Measurements from ENCODE around the gene CA5A.

Gene CA5A

GRCh38 chr16:87847785-87848675 lies 88.3 kb downstream of the CA5A start:
- TF ChIP-seq EZH2 (IDR thresholded peaks at IDR 0.05; ENCODE audit: borderline replicate concordance, low read depth, low read length, severe bottlenecking), result no peak
- TF ChIP-seq CTCF (IDR thresholded peaks at IDR 0.05; ENCODE audit: borderline replicate concordance, extremely low read depth, low read length, poor library complexity, severe bottlenecking), result no peak
- no peak overlapping the region for H3K4me3 ChIP-seq (ENCODE audit: low read depth in 1 of 2, low read length in 2 of 2)
- no peak for DNase-seq
- 0 out of 2 replicates have a peak overlapping the region, but pooled peaks have one; percentile 17 for H3K9ac ChIP-seq (ENCODE audit: low read depth, low read length)
- H3K27ac ChIP-seq (ENCODE audit: low read length), result peak overlapping the region; percentile 50; the same call in 1 of the 2 replicates
- H2AFZ ChIP-seq (ENCODE audit: low read depth, low read length), result no peak overlapping the region
- peaks cover 99% of the 10 kb centered on the region for H3K36me3 ChIP-seq (ENCODE audit: insufficient read depth, low read length)
- peaks cover 19% of the 10 kb centered on the region; the same call in 1 of the 2 replicates for H3K4me1 ChIP-seq (ENCODE audit: insufficient read depth, low read length)
- peaks cover 100% of the 10 kb centered on the region for H3K79me2 ChIP-seq (ENCODE audit: insufficient read depth, low read length)
- H3K9me3 ChIP-seq (ENCODE audit: insufficient read depth, low read length, severe bottlenecking), result no peaks in the 10 kb centered on the region
- no peak overlapping the region for H3K4me2 ChIP-seq (ENCODE audit: insufficient read depth, low read length)
- peaks cover 100% of the 10 kb centered on the region for H4K20me1 ChIP-seq (ENCODE audit: insufficient read depth, low read length)
- no peak for ATAC-seq (ENCODE audit: insufficient read depth, low read depth)
- no peaks in the 10 kb centered on the region for H3K27me3 ChIP-seq (ENCODE audit: insufficient read depth, low read length, poor library complexity)

DNA sequence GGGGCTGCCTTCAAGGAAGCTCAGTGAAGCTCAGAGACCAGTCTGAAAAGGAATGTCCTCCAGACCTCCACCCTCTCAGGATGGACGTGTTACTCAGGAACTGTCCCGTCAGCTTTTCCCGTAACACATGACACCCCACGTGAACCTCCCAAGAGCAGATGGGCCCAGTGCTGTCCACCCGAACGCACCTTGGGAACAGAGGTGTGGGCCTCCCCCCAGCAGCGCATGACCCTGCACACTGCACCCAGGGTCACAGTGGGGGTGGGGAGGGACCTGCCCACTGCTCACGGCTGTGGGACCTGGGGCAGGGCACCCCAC lies 88.9 kb downstream of the CA5A start:
- no peak for DNase-seq
- TF ChIP-seq CTCF (IDR thresholded peaks at IDR 0.05; ENCODE audit: borderline replicate concordance, extremely low read depth, low read length, poor library complexity, severe bottlenecking), result no peak
- TF ChIP-seq EZH2 (IDR thresholded peaks at IDR 0.05; ENCODE audit: borderline replicate concordance, low read depth, low read length, severe bottlenecking), result no peak
- no peak overlapping the region for H3K4me2 ChIP-seq (ENCODE audit: insufficient read depth, low read length)
- no peak overlapping the region for H3K9ac ChIP-seq (ENCODE audit: low read depth, low read length)
- H3K9me3 ChIP-seq (ENCODE audit: insufficient read depth, low read length, severe bottlenecking), result no peaks in the 10 kb centered on the region
- peaks cover 13% of the 10 kb centered on the region; the same call in 1 of the 2 replicates for H3K4me1 ChIP-seq (ENCODE audit: insufficient read depth, low read length)
- H3K27ac ChIP-seq (ENCODE audit: low read length), result peak overlapping the region; percentile 50; the same call in 1 of the 2 replicates
- peaks cover 100% of the 10 kb centered on the region for H4K20me1 ChIP-seq (ENCODE audit: insufficient read depth, low read length)
- H3K79me2 ChIP-seq (ENCODE audit: insufficient read depth, low read length), result peaks cover 100% of the 10 kb centered on the region
- H3K36me3 ChIP-seq (ENCODE audit: insufficient read depth, low read length), result peaks cover 99% of the 10 kb centered on the region
- H3K4me3 ChIP-seq (ENCODE audit: low read depth in 1 of 2, low read length in 2 of 2), result no peak overlapping the region
- H2AFZ ChIP-seq (ENCODE audit: low read depth, low read length), result no peak overlapping the region
- no peak for ATAC-seq (ENCODE audit: insufficient read depth, low read depth)
- H3K27me3 ChIP-seq (ENCODE audit: insufficient read depth, low read length, poor library complexity), result no peaks in the 10 kb centered on the region

- H3K36me3 ChIP-seq (ENCODE audit: insufficient read depth, low read length), result peaks cover 99% of the 10 kb centered on the region
- no peak for DNase-seq
- no peak for TF ChIP-seq EZH2 (IDR thresholded peaks at IDR 0.05; ENCODE audit: borderline replicate concordance, low read depth, low read length, severe bottlenecking)
- no peak for TF ChIP-seq CTCF (IDR thresholded peaks at IDR 0.05; ENCODE audit: borderline replicate concordance, extremely low read depth, low read length, poor library complexity, severe bottlenecking)
- peaks cover 100% of the 10 kb centered on the region for H3K79me2 ChIP-seq (ENCODE audit: insufficient read depth, low read length)
- no peak overlapping the region for H3K4me3 ChIP-seq (ENCODE audit: low read depth in 1 of 2, low read length in 2 of 2)
- no peak for ATAC-seq (ENCODE audit: insufficient read depth, low read depth)
- peaks cover 11% of the 10 kb centered on the region; the same call in 1 of the 2 replicates for H3K4me1 ChIP-seq (ENCODE audit: insufficient read depth, low read length)
- H3K27ac ChIP-seq (ENCODE audit: low read length), result peak overlapping the region; percentile 50; the same call in 1 of the 2 replicates
- H4K20me1 ChIP-seq (ENCODE audit: insufficient read depth, low read length), result peaks cover 100% of the 10 kb centered on the region
- H3K9me3 ChIP-seq (ENCODE audit: insufficient read depth, low read length, severe bottlenecking), result no peaks in the 10 kb centered on the region
- H3K27me3 ChIP-seq (ENCODE audit: insufficient read depth, low read length, poor library complexity), result no peaks in the 10 kb centered on the region
- H3K4me2 ChIP-seq (ENCODE audit: insufficient read depth, low read length), result no peak overlapping the region; the same call in 1 of the 2 replicates
- H2AFZ ChIP-seq (ENCODE audit: low read depth, low read length), result no peak overlapping the region
- H3K9ac ChIP-seq (ENCODE audit: low read depth, low read length), result no peak overlapping the region; the same call in 1 of the 2 replicates
Measured at GRCh38 chr16:87846705-87847466, 89.4 kb downstream of the CA5A start.

All from DND-41 (cell line).